ENCODE measurements around the gene BICC1.

- no peak for TF ChIP-seq CTCF (conservative IDR thresholded peaks at IDR 0.05 in 1 of 2, IDR thresholded peaks at IDR 0.05 in 1 of 2; ENCODE audit: extremely low read depth in 1 of 2, insufficient read depth in 1 of 2, low read depth in 1 of 2, low read length in 2 of 2)
- no peak for TF ChIP-seq EZH2 (IDR thresholded peaks at IDR 0.05; ENCODE audit: borderline replicate concordance, low read length)
These were observed 188.9 kb downstream of the BICC1 start for GRCh38 chr10:58701405-58702135.
